ENCODE data around the gene UTP18.
A peak's percentile ranks its signal among the peaks of the same experiment; 100 is the strongest.
"Not testable (repeated sequence)": the region's sequence is repeated elsewhere in the genome, so short reads cannot be mapped to it uniquely, and the experiment has no call there.

UTP18 gene

GRCh38 chr17:51275381-51275780 is 15.0 kb downstream of the UTP18 start:
- no peak overlapping the region for H2AFZ ChIP-seq (ENCODE audit: low read depth, low read length)
- H4K20me1 ChIP-seq (ENCODE audit: insufficient read depth, low read length), result peaks cover 17% of the 10 kb centered on the region; the same call in 1 of the 2 replicates
- no peaks in the 10 kb centered on the region for H3K27me3 ChIP-seq (ENCODE audit: low read depth, low read length)
- H3K36me3 ChIP-seq (replicated peaks; ENCODE audit: low read depth, low read length), result peaks cover 63% of the 10 kb centered on the region
- peaks cover 47% of the 10 kb centered on the region for H3K79me2 ChIP-seq (ENCODE audit: low read length)
- TF ChIP-seq EZH2phosphoT487 (IDR thresholded peaks at IDR 0.05; ENCODE audit: low read depth) (no peak), CTCF (IDR thresholded peaks at IDR 0.05; ENCODE audit: low read depth, low read length) (no peak)
- H3K9ac ChIP-seq (ENCODE audit: low read length), result no peak overlapping the region
- peak overlapping the region; percentile 57 for H3K27ac ChIP-seq (ENCODE audit: low read length)
- peak overlapping the region; percentile 53 for H3K4me2 ChIP-seq (ENCODE audit: low read length)
- H3K9me3 ChIP-seq (ENCODE audit: insufficient read depth, low read length), result no peaks in the 10 kb centered on the region
- no peak overlapping the region for H3K4me3 ChIP-seq (ENCODE audit: low read length)
- H3K4me1 ChIP-seq (ENCODE audit: low read length), result peaks cover 22% of the 10 kb centered on the region

GRCh38 chr17:51279183-51279582 is 18.8 kb downstream of the UTP18 start:
- H3K4me2 ChIP-seq (ENCODE audit: low read length), result no peak overlapping the region
- peaks cover 48% of the 10 kb centered on the region for H3K36me3 ChIP-seq (replicated peaks; ENCODE audit: low read depth, low read length)

GRCh38 chr17:51287412-51287811 is 27.1 kb downstream of the UTP18 start:
- Histone ChIP-seq H3K9me3 (ENCODE audit: insufficient read depth, low read length) (no peaks in the 10 kb centered on the region), H3K4me3 (ENCODE audit: low read length) (no peak overlapping the region), H2AFZ (ENCODE audit: low read depth, low read length) (no peak overlapping the region), H3K4me2 (ENCODE audit: low read length) (no peak overlapping the region), H4K20me1 (ENCODE audit: insufficient read depth, low read length) (no peaks in the 10 kb centered on the region), H3K9ac (ENCODE audit: low read length) (no peak overlapping the region), H3K4me1 (ENCODE audit: low read length) (no peaks in the 10 kb centered on the region), H3K79me2 (ENCODE audit: low read length) (no peaks in the 10 kb centered on the region), H3K27me3 (ENCODE audit: low read depth, low read length) (no peaks in the 10 kb centered on the region), H3K36me3 (replicated peaks; ENCODE audit: low read depth, low read length) (peaks cover 65% of the 10 kb centered on the region), H3K27ac (ENCODE audit: low read length) (no peak overlapping the region)
- no peak for TF ChIP-seq EZH2phosphoT487 (IDR thresholded peaks at IDR 0.05; ENCODE audit: low read depth)
- no peak for TF ChIP-seq CTCF (IDR thresholded peaks at IDR 0.05; ENCODE audit: low read depth, low read length)

More at GRCh38 chr17:51279183-51279582, 18.8 kb downstream of the UTP18 start:
- H3K4me3 ChIP-seq (ENCODE audit: low read length), result no peak overlapping the region
- H2AFZ ChIP-seq (ENCODE audit: low read depth, low read length), result no peak overlapping the region
- H3K79me2 ChIP-seq (ENCODE audit: low read length), result peaks cover 12% of the 10 kb centered on the region
- peaks cover 18% of the 10 kb centered on the region for H3K4me1 ChIP-seq (ENCODE audit: low read length)
- no peaks in the 10 kb centered on the region for H3K27me3 ChIP-seq (ENCODE audit: low read depth, low read length)
- TF ChIP-seq EZH2phosphoT487 (IDR thresholded peaks at IDR 0.05; ENCODE audit: low read depth), result no peak
- no peak for TF ChIP-seq CTCF (IDR thresholded peaks at IDR 0.05; ENCODE audit: low read depth, low read length)
- peaks cover 12% of the 10 kb centered on the region; the same call in 1 of the 2 replicates for H4K20me1 ChIP-seq (ENCODE audit: insufficient read depth, low read length)
- H3K27ac ChIP-seq (ENCODE audit: low read length), result no peak overlapping the region
- H3K9me3 ChIP-seq (ENCODE audit: insufficient read depth, low read length), result no peaks in the 10 kb centered on the region
- no peak overlapping the region for H3K9ac ChIP-seq (ENCODE audit: low read length)

DNA sequence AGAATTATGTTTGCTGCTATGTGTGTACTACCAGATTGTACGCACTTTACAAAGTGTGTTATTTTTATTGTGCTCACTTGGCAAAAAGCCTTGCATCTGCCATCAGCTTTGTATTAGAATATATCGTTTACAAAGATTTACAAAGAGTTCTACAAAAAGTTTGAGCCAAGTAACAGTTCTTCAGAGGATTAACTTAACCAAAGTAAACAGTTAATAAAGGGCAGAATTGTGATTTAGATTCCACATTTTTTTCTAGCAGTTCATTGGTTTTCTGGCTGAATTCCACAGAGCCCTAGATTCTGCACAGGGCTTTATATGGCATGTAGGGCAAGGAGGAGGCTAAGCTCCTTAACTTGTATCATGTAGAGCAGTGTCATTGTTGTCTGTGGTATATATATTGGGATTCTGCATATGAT is 29.4 kb downstream of the UTP18 start:
- no peaks in the 10 kb centered on the region for H3K27me3 ChIP-seq (ENCODE audit: low read depth, low read length)
- no peak overlapping the region for H3K4me2 ChIP-seq (ENCODE audit: low read length)
- peaks cover 75% of the 10 kb centered on the region for H3K36me3 ChIP-seq (replicated peaks; ENCODE audit: low read depth, low read length)
- H3K9me3 ChIP-seq (ENCODE audit: insufficient read depth, low read length), result no peaks in the 10 kb centered on the region
- no peaks in the 10 kb centered on the region for H3K79me2 ChIP-seq (ENCODE audit: low read length)
- no peaks in the 10 kb centered on the region for H3K4me1 ChIP-seq (ENCODE audit: low read length)
- H3K27ac ChIP-seq (ENCODE audit: low read length), result no peak overlapping the region
- H2AFZ ChIP-seq (ENCODE audit: low read depth, low read length), result no peak overlapping the region
- no peaks in the 10 kb centered on the region for H4K20me1 ChIP-seq (ENCODE audit: insufficient read depth, low read length)
- H3K4me3 ChIP-seq (ENCODE audit: low read length), result no peak overlapping the region
- TF ChIP-seq EZH2phosphoT487 (IDR thresholded peaks at IDR 0.05; ENCODE audit: low read depth) (no peak), CTCF (IDR thresholded peaks at IDR 0.05; ENCODE audit: low read depth, low read length) (no peak)
- H3K9ac ChIP-seq (ENCODE audit: low read length), result no peak overlapping the region

DNA sequence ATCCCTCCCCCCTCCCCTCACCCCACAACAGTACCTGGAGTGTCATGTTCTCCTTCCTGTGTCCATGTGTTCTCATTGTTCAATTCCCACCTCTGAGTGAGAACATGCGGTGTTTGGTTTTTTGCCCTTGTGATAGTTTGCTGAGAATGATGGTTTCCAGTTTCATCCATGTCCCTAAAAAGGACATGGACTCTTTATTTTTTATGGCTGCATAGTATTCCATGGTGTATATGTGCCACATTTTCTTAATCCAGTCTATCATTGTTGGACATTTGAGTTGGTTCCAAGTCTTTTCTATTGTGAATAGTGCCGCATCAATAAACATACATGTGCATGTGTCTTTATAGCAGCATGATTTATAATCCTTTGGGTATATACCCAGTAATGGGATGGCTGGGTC is 34.0 kb downstream of the UTP18 start:
- H3K36me3 ChIP-seq (replicated peaks; ENCODE audit: low read depth, low read length), result peaks cover 54% of the 10 kb centered on the region
- not testable (repeated sequence) for H3K27ac ChIP-seq (ENCODE audit: low read length); H3K9ac ChIP-seq (ENCODE audit: low read length); H2AFZ ChIP-seq (ENCODE audit: low read depth, low read length); H3K79me2 ChIP-seq (ENCODE audit: low read length); H4K20me1 ChIP-seq (ENCODE audit: insufficient read depth, low read length); H3K9me3 ChIP-seq (ENCODE audit: insufficient read depth, low read length); H3K27me3 ChIP-seq (ENCODE audit: low read depth, low read length); H3K4me2 ChIP-seq (ENCODE audit: low read length); H3K4me1 ChIP-seq (ENCODE audit: low read length); H3K4me3 ChIP-seq (ENCODE audit: low read length)
